ES-I3 (cell line): ENCODE results near the gene GGACT.

Experiments
- H3K36me3 ChIP-seq: 2 replicates; pipeline ENCODE4 v1.6.1; 2013; ENCODE audit warnings: mild to moderate bottlenecking, low read length, control low read depth, moderate library complexity; ENCODE audit not compliant: insufficient read depth
- H3K4me1 ChIP-seq: 2 replicates; pipeline ENCODE4 v1.6.1; 2013; ENCODE audit warnings: mild to moderate bottlenecking, control low read depth, low read length; ENCODE audit not compliant: insufficient read depth
- H3K9ac ChIP-seq: 2 replicates; pipeline ENCODE4 v1.6.1; 2013; ENCODE audit warnings: low read depth, mild to moderate bottlenecking, low read length, moderate library complexity
- H3K9me3 ChIP-seq: 2 replicates; pipeline ENCODE4 v1.6.1; 2013; ENCODE audit warnings: mild to moderate bottlenecking, low read length, moderate library complexity; ENCODE audit not compliant: control insufficient read depth, insufficient read depth

Gene GGACT

GRCh38 chr13:100559886-100560285 is 28.7 kb downstream of the GGACT start:
- no peaks in the 10 kb centered on the region for H3K36me3 ChIP-seq
- no peaks in the 10 kb centered on the region for H3K4me1 ChIP-seq
- no peaks in the 10 kb centered on the region for H3K9me3 ChIP-seq
- H3K9ac ChIP-seq: no peak overlapping the region

GRCh38 chr13:100552755-100553154 is 35.8 kb downstream of the GGACT start:
- H3K4me1 ChIP-seq: no peaks in the 10 kb centered on the region
- H3K9me3 ChIP-seq: no peaks in the 10 kb centered on the region
- no peaks in the 10 kb centered on the region for H3K36me3 ChIP-seq
- no peak overlapping the region for H3K9ac ChIP-seq

- no peak overlapping the region for H3K9ac ChIP-seq
- no peaks in the 10 kb centered on the region for H3K36me3 ChIP-seq
- H3K4me1 ChIP-seq: 0 out of 2 replicates have a peak, but pooled peaks cover 4% of the 10 kb centered on the region
- no peaks in the 10 kb centered on the region for H3K9me3 ChIP-seq
Observed at GRCh38 chr13:100549316-100549715, 39.3 kb downstream of the GGACT start.

- Histone ChIP-seq H3K36me3 (no peaks in the 10 kb centered on the region), H3K9ac (no peak overlapping the region), H3K4me1 (0 out of 2 replicates have a peak, but pooled peaks cover 4% of the 10 kb centered on the region), H3K9me3 (no peaks in the 10 kb centered on the region)
Observed at GRCh38 chr13:100547791-100548201, 40.8 kb downstream of the GGACT start.

GRCh38 chr13:100546713-100547405 is 41.7 kb downstream of the GGACT start:
- Histone ChIP-seq H3K36me3 (no peaks in the 10 kb centered on the region), H3K9ac (no peak overlapping the region), H3K4me1 (0 out of 2 replicates have a peak, but pooled peaks cover 4% of the 10 kb centered on the region), H3K9me3 (no peaks in the 10 kb centered on the region)

- H3K4me1 ChIP-seq: 0 out of 2 replicates have a peak, but pooled peaks cover 4% of the 10 kb centered on the region
- H3K9me3 ChIP-seq: no peaks in the 10 kb centered on the region
- H3K9ac ChIP-seq: no peak overlapping the region
- H3K36me3 ChIP-seq: no peaks in the 10 kb centered on the region
Observed at GRCh38 chr13:100545684-100546061, 42.9 kb downstream of the GGACT start.

- Histone ChIP-seq H3K4me1 (0 out of 2 replicates have a peak, but pooled peaks cover 4% of the 10 kb centered on the region), H3K9ac (no peak overlapping the region)
Observed at GRCh38 chr13:100544866-100545683, 43.5 kb downstream of the GGACT start.

GRCh38 chr13:100543872-100544602 is 44.6 kb downstream of the GGACT start:
- H3K36me3 ChIP-seq: no peaks in the 10 kb centered on the region
- no peak overlapping the region for H3K9ac ChIP-seq
- 0 out of 2 replicates have a peak, but pooled peaks cover 4% of the 10 kb centered on the region for H3K4me1 ChIP-seq
- no peaks in the 10 kb centered on the region for H3K9me3 ChIP-seq

More at GRCh38 chr13:100544866-100545683, 43.5 kb downstream of the GGACT start:
- no peaks in the 10 kb centered on the region for H3K36me3 ChIP-seq
- H3K9me3 ChIP-seq: no peaks in the 10 kb centered on the region

- no peaks in the 10 kb centered on the region for H3K36me3 ChIP-seq
- 0 out of 2 replicates have a peak, but pooled peaks cover 4% of the 10 kb centered on the region for H3K4me1 ChIP-seq
- no peak overlapping the region for H3K9ac ChIP-seq
- H3K9me3 ChIP-seq: no peaks in the 10 kb centered on the region
Observed at GRCh38 chr13:100542826-100543156, 45.8 kb downstream of the GGACT start.

- H3K9me3 ChIP-seq: no peaks in the 10 kb centered on the region
- H3K36me3 ChIP-seq: no peaks in the 10 kb centered on the region
- H3K9ac ChIP-seq: no peak overlapping the region
- H3K4me1 ChIP-seq: 0 out of 2 replicates have a peak, but pooled peaks cover 4% of the 10 kb centered on the region
Observed at GRCh38 chr13:100541897-100542825, 46.4 kb downstream of the GGACT start.

GRCh38 chr13:100540621-100541020 is 48.0 kb downstream of the GGACT start:
- Histone ChIP-seq H3K9me3 (no peaks in the 10 kb centered on the region), H3K9ac (no peak overlapping the region), H3K36me3 (no peaks in the 10 kb centered on the region), H3K4me1 (no peaks in the 10 kb centered on the region)

- H3K36me3 ChIP-seq: no peaks in the 10 kb centered on the region
- H3K9ac ChIP-seq: no peak overlapping the region
- H3K9me3 ChIP-seq: no peaks in the 10 kb centered on the region
- no peaks in the 10 kb centered on the region for H3K4me1 ChIP-seq
Observed at GRCh38 chr13:100537951-100538462, 50.6 kb downstream of the GGACT start.

- Histone ChIP-seq H3K4me1 (no peaks in the 10 kb centered on the region), H3K9ac (no peak overlapping the region), H3K9me3 (no peaks in the 10 kb centered on the region), H3K36me3 (no peaks in the 10 kb centered on the region)
Observed at GRCh38 chr13:100537486-100537885, 51.1 kb downstream of the GGACT start.
